HG02973 (cell line): ENCODE measurements around the gene RAP2B.
A peak's percentile ranks its signal among the peaks of the same experiment; 100 is the strongest.

Source experiments
- ATAC-seq: cut with Tn5 transposase; IDR thresholded peaks from one replicate; pipeline ENCODE4 v1.9.1; 2021; ENCODE audit warnings: moderate library complexity; ENCODE audit not compliant: unreplicated experiment

Gene RAP2B

GRCh38 chr3:153159771-153160397 lies 2.1 kb upstream of the RAP2B start:
- no peak for ATAC-seq

GRCh38 chr3:153160451-153161137 lies 1.4 kb upstream of the RAP2B start:
- ATAC-seq = peak; percentile 22

- ATAC-seq = peak; percentile 83
Measured at GRCh38 chr3:153161138-153161713, 800 bp upstream of the RAP2B start.

- ATAC-seq = peak; percentile 9
Measured at GRCh38 chr3:153162513-153163392, 727 bp downstream of the RAP2B start.

- ATAC-seq = no peak
Measured at GRCh38 chr3:153163393-153163724, 1.3 kb downstream of the RAP2B start.

- ATAC-seq = no peak
Measured at GRCh38 chr3:153163756-153164550, 1.9 kb downstream of the RAP2B start.

GRCh38 chr3:153165261-153165681 lies 3.2 kb downstream of the RAP2B start:
- no peak for ATAC-seq

GRCh38 chr3:153166206-153166605 lies 4.2 kb downstream of the RAP2B start:
- no peak for ATAC-seq

GRCh38 chr3:153166796-153167195 lies 4.8 kb downstream of the RAP2B start:
- no peak for ATAC-seq

GRCh38 chr3:153169793-153170383 lies 7.9 kb downstream of the RAP2B start:
- ATAC-seq = no peak

- no peak for ATAC-seq
Measured at GRCh38 chr3:153171256-153171655, 9.2 kb downstream of the RAP2B start.

- ATAC-seq = no peak
Measured at GRCh38 chr3:153171918-153172317, 9.9 kb downstream of the RAP2B start.

- no peak for ATAC-seq
Measured at GRCh38 chr3:153172796-153173757, 11.1 kb downstream of the RAP2B start.

GRCh38 chr3:153173758-153174516 lies 11.9 kb downstream of the RAP2B start:
- no peak for ATAC-seq

GRCh38 chr3:153176197-153176596 lies 14.2 kb downstream of the RAP2B start:
- ATAC-seq = no peak

- ATAC-seq = no peak
Measured at GRCh38 chr3:153180860-153181372, 18.9 kb downstream of the RAP2B start.

GRCh38 chr3:153182501-153183293 lies 20.7 kb downstream of the RAP2B start:
- ATAC-seq = no peak
